K562 treated with DMSO at 1 percent for 24 hours (cell line): ENCODE measurements around the gene RMDN2. TPM values are rescaled to one million over a fixed set of nuclear protein-coding genes. Genes with fewer than 3 reads are reported as not detected.

ENCODE experiments used
- total RNA-seq: library from RNA; unstranded; fragments of 300-600 nt; gene quantifications from 2 replicates; pipeline ENCODE4 v1.2.3, GENCODE V29; 2022; ENCODE audit warnings: low read depth; ENCODE audit not compliant: insufficient read depth

Gene RMDN2
- total RNA-seq: 1.4 TPM in 1 of 2 replicates, not detected in the other

GRCh38 chr2:37925063-37925897, at the start of gene RMDN2:
TSS of gene RMDN2 (plus strand) at chr2:37925287. CDS start at chr2:37929278, 3,991 bp downstream.

Other genes starting within 250 kb of the RMDN2 start
- gene CYP1B1, start 150.9 kb downstream of the RMDN2 start, total RNA-seq: not detected in 2 replicates